RWPE2 (cell line): ENCODE data around the gene CAMK2A.

Experiments used
- ATAC-seq: fragments of 200-7000 bp; cut with Tn5 transposase; 3 replicates; pipeline ENCODE4 v1.9.1; 2021; ENCODE audit warnings: low read depth
- DNase-seq: peaks from one replicate; pipeline ENCODE4 v3.0.0-alpha.2; 2020; ENCODE audit warnings: low spot score
- H3K27ac ChIP-seq: fragments of 450-650 bp; 2 replicates; pipeline ENCODE4 v1.5.1; 2017; ENCODE audit warnings: mild to moderate bottlenecking; ENCODE audit not compliant: poor library complexity, severe bottlenecking
- H3K27me3 ChIP-seq: fragments of 250-450 bp; sonication (Bioruptor Pico); 2 replicates; pipeline ENCODE4 v1.5.1; 2021; ENCODE audit warnings: mild to moderate bottlenecking, moderate library complexity; ENCODE audit not compliant: insufficient read depth, poor library complexity, severe bottlenecking
- H3K36me3 ChIP-seq: fragments of 250-450 bp; sonication (Bioruptor Pico); 2 replicates; pipeline ENCODE4 v1.5.1; 2020; ENCODE audit warnings: low read depth, mild to moderate bottlenecking, moderate library complexity
- H3K4me1 ChIP-seq: fragments of 250-450 bp; sonication (Bioruptor Pico); 2 replicates; pipeline ENCODE4 v1.5.1; 2021; ENCODE audit warnings: mild to moderate bottlenecking, moderate library complexity; ENCODE audit not compliant: insufficient read depth, poor library complexity, severe bottlenecking
- H3K4me3 ChIP-seq: fragments of 250-450 bp; sonication (Bioruptor Pico); 2 replicates; pipeline ENCODE4 v1.5.1; 2021; ENCODE audit warnings: mild to moderate bottlenecking, moderate library complexity; ENCODE audit not compliant: severe bottlenecking
- H3K9me3 ChIP-seq: fragments of 250-450 bp; sonication (Bioruptor Pico); 2 replicates; pipeline ENCODE4 v1.5.1; 2021; ENCODE audit warnings: mild to moderate bottlenecking, moderate library complexity; ENCODE audit not compliant: severe bottlenecking
- TF ChIP-seq, protein P1 (sequence below): fragments of 450-650 bp; IDR thresholded peaks from one replicate; pipeline ENCODE4 v1.5.1; 2017; ENCODE audit warnings: mild to moderate bottlenecking, moderate library complexity; ENCODE audit not compliant: poor library complexity, severe bottlenecking

The CAMK2A gene

DNA sequence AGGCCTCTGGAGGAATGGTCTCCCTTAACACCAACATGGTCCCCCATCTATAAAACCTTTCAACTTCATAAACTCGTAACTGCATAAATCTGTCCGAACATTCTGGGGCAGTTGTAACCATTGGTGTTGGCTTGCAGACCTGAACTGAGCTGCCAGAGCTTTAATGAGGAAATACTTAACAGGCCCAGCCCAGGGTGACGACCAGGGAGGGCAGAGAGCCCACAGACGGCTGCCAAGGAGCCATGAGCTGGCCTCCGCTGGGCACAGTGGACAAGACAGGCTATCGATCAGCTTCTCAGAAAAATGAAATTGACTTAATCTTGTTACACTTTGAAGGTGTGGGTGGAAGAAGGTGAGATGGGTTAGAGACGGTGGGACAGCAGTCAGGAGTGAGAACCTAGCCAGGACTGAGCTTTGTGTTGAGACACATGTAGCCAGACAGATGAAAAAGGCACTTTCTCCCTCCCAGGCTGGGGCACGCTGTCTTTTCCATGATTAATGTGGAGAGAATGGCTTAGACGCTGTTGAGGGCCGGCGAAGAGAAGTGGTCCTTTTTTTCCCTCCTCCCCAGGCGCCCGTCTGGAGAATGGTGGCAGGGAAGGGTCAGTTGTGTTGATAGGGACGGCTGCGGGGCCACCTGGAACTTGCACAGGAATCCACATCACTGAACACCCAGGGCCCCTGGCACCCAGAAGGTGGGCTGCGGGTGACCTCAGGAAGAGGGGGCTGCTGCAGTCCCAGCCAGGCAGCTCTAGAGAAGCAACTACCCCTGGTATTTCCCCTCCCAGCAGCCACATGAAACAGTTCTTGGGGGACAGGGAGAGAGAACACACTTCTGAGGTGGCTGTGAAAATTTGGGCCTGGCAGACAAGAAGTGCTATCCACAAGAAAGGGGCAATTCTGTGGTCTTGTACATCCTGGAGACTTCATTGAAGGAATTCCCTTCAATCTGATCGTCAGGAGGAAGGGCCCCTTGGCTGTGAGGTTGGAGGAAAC is 40.6 kb upstream of the CAMK2A start:
- TF ChIP-seq, protein P1, sequence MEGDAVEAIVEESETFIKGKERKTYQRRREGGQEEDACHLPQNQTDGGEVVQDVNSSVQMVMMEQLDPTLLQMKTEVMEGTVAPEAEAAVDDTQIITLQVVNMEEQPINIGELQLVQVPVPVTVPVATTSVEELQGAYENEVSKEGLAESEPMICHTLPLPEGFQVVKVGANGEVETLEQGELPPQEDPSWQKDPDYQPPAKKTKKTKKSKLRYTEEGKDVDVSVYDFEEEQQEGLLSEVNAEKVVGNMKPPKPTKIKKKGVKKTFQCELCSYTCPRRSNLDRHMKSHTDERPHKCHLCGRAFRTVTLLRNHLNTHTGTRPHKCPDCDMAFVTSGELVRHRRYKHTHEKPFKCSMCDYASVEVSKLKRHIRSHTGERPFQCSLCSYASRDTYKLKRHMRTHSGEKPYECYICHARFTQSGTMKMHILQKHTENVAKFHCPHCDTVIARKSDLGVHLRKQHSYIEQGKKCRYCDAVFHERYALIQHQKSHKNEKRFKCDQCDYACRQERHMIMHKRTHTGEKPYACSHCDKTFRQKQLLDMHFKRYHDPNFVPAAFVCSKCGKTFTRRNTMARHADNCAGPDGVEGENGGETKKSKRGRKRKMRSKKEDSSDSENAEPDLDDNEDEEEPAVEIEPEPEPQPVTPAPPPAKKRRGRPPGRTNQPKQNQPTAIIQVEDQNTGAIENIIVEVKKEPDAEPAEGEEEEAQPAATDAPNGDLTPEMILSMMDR, result no peak
- DNase-seq (no peak), ATAC-seq (no peak)
- Histone ChIP-seq H3K27ac (no peak overlapping the region), H3K4me1 (no peaks in the 10 kb centered on the region), H3K27me3 (no peaks in the 10 kb centered on the region), H3K4me3 (no peak overlapping the region), H3K36me3 (no peaks in the 10 kb centered on the region), H3K9me3 (no peaks in the 10 kb centered on the region)

DNA sequence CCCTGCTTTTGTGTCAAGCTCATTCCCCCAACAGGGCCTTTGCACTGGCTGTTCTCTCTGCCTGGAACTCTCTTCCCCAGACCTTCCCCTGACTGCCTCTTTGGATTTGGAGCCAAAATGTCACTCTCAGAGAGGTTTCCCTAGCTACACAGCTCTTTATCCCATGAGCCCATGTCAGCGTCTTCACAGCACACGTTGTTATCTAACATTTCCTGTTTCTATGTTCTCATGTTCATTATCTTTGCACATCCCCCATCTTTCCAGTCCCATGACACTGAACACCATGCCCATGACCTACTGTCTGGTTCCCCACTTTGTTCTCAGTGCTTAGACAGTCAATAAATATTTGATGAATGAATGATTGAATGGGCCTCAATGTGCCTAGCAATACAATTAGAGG is 39.5 kb upstream of the CAMK2A start:
- TF ChIP-seq, protein P1, result no peak
- Histone ChIP-seq H3K27ac (no peak overlapping the region), H3K27me3 (no peaks in the 10 kb centered on the region), H3K36me3 (no peaks in the 10 kb centered on the region), H3K4me3 (no peak overlapping the region), H3K4me1 (no peaks in the 10 kb centered on the region), H3K9me3 (no peaks in the 10 kb centered on the region)
- DNase-seq, result no peak
- ATAC-seq, result no peak

DNA sequence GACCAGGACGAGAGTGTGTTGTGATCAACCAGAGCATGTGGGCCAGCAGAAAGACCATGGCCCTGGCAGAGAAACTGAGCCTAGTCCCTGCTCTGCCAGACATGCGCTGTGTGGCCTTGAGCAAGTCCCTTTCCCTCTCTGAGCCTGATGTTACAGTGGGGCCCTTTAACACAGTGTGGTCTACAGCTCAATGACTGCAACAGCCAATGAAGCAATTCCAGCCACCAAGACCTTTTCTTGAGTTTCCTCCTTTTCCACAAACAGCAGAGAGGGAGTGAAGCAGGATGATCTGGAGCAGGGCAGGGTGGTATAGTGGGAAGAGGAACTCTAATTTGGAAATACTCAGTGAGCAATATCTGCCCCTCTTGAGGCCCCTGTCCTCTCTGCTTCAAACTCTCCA is 38.9 kb upstream of the CAMK2A start:
- Histone ChIP-seq H3K27me3 (no peaks in the 10 kb centered on the region), H3K36me3 (no peaks in the 10 kb centered on the region), H3K4me1 (no peaks in the 10 kb centered on the region), H3K27ac (no peak overlapping the region), H3K9me3 (no peaks in the 10 kb centered on the region), H3K4me3 (no peak overlapping the region)
- ATAC-seq (no peak), DNase-seq (no peak)
- TF ChIP-seq, protein P1, result no peak

DNA sequence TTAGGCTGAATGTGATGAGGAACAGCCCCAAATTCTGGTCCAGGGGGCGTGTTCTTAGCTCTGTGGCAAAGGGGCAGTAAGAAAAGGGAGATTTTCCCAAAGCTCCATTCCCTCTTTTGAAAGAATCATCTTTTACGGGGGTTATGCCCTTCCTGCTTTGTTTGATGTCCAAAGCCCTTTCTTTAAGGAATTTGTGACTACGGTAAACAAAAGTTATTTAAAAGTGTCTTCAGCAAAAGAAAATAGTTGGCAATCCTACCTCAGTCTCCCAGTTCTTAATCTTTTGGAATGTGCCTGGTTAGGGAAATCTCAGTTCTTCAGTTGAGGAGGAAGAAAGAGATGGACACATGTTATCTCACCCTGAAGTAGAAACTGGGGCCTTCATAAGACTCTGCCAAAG is 37.6 kb upstream of the CAMK2A start:
- Histone ChIP-seq H3K27me3 (no peaks in the 10 kb centered on the region), H3K36me3 (no peaks in the 10 kb centered on the region), H3K9me3 (no peaks in the 10 kb centered on the region), H3K27ac (no peak overlapping the region), H3K4me3 (no peak overlapping the region), H3K4me1 (peaks cover 5% of the 10 kb centered on the region)
- DNase-seq (no peak), ATAC-seq (no peak)
- TF ChIP-seq, protein P1, result no peak

DNA sequence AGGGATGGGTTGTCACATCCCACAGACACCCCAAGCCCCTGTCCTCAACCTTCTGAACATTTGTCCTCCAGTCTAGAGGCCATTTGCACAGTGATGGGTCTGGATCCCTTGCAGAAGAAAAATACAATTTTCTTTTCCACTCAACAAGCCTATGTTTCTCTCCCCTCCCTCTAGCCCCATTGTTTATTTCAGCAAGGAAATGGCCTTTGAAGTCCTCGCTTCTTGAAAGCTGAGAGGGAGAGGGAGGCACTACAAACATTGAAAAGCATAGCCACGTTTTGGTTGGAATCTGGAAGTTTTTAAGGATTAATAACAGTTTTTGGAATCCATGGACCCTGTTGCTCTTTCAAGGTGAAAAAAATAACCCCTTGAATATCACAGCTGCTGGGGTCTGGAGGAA is 37.1 kb upstream of the CAMK2A start:
- Histone ChIP-seq H3K9me3 (no peaks in the 10 kb centered on the region), H3K4me3 (no peak overlapping the region), H3K27me3 (no peaks in the 10 kb centered on the region), H3K4me1 (peaks cover 9% of the 10 kb centered on the region), H3K27ac (no peak overlapping the region), H3K36me3 (no peaks in the 10 kb centered on the region)
- TF ChIP-seq, protein P1, result no peak
- DNase-seq (no peak), ATAC-seq (no peak)
